T-helper 17 cell (primary cell): Measurements from ENCODE around the gene UBXN6. TPM values are rescaled to one million over a fixed set of nuclear protein-coding genes. Genes with fewer than 3 reads are reported as not detected.

Experiments used
- total RNA-seq, 4 donors: library from RNA in 2 of 4; stranded (reverse) in 2 of 4; gene quantifications; one replicate each; pipeline ENCODE4 v1.2.3 and lab custom pipeline; 2022 to 2026

UBXN6 gene
- total RNA-seq, 2 donors from 2014 or later = 49.5 to 68.7 TPM

Other genes with a start within 250 kb of the UBXN6 start
- gene EBI3, start 228.3 kb downstream of the UBXN6 start, total RNA-seq = not detected
- 10 to 100 TPM; 34.9 to 46.1 TPM for gene YJU2, start 210.7 kb downstream of the UBXN6 start, total RNA-seq
- gene SHD, start 178.5 kb downstream of the UBXN6 start, total RNA-seq = not detected
- 1 to 10 TPM; 5.2 to 7.9 TPM for gene TMIGD2, start 155.4 kb downstream of the UBXN6 start, total RNA-seq
- gene FSD1, start 153.2 kb downstream of the UBXN6 start, total RNA-seq = 1 to 10 TPM; 1.5 to 2.9 TPM
- gene STAP2, start 119.0 kb downstream of the UBXN6 start, total RNA-seq = 1 to 10 TPM; 1.9 to 3.3 TPM
- gene MPND, start 114.2 kb downstream of the UBXN6 start, total RNA-seq = 10 to 100 TPM; 13.0 to 15.1 TPM
- gene SH3GL1, start 57.2 kb downstream of the UBXN6 start, total RNA-seq = 10 to 100 TPM; 51.1 to 56.6 TPM
- 10 to 100 TPM; 25.5 to 33.4 TPM for gene CHAF1A, start 55.2 kb downstream of the UBXN6 start, total RNA-seq
- 10 to 100 TPM; 22.0 to 26.5 TPM for gene HDGFL2, start 14.5 kb upstream of the UBXN6 start, total RNA-seq
- gene PLIN4, start 60.7 kb upstream of the UBXN6 start, total RNA-seq = not detected
- not detected for gene PLIN5, start 77.4 kb upstream of the UBXN6 start, total RNA-seq
- under 1 TPM; 0.17 to 0.31 TPM for gene LRG1, start 82.2 kb upstream of the UBXN6 start, total RNA-seq
- under 1 TPM; 0.20 to 0.52 TPM for gene SEMA6B, start 101.9 kb upstream of the UBXN6 start, total RNA-seq
- gene TNFAIP8L1, start 181.7 kb upstream of the UBXN6 start, total RNA-seq = 10 to 100 TPM; 14.9 to 18.3 TPM
- gene MYDGF, start 212.5 kb upstream of the UBXN6 start, total RNA-seq = 10 to 100 TPM; 33.9 to 37.9 TPM